ENCODE results near the gene NADK2.

NADK2 gene

DNA sequence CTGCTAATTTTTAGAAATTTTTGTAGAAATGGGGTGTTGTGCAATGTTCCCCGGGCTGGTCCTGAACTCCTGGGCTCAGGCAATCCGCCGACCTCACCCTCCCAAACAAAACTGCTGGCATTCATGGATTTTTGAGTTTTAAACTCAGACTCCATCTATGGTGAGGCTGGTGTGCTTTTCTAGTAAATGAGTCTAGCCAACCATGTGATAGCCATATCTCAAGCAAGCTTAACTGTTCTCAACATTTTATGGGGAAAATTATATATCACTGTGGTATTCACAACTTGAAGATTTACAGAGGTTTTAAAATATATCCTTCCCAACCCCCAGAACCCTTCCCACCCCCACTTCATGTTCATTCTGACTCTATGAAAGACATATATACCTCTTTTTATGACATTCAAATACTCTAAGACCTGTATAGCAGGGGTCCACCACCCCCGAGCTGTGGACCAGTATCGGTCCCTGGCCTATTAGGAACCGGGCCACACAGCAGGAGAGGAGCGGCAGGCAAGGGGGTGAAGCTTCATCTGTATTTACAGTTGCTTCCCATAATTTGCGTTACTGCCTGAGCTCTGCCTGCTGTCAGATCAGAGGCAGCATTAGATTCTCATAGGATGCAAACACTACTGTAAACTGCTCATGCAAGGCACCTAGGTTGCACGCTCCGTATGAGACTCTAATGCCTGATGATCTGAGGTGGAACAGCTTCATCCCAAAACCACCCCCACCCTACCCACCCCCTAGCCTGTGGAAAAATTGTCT lies 4.5 kb upstream of the NADK2 start:
- DNase-seq = no peak

DNA sequence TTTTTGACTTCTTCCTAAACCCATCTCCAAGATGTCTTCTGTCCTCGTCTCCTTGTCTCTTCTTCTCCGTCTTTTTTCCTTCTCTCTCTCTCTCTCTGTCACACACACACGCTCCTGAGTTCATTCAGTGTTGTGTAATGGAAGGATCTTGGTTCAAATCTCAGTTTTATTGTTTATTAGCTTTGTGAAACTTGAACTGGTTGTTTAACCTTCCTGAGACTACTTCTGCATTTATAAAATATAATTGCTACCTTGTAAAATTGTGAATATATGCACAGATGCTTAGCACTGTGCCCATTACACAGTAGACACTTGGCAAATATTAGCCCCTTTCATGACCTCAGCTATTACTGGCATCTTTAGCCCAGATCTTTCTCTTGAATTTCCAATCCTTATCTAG lies 2.4 kb upstream of the NADK2 start:
- DNase-seq = no peak

DNA sequence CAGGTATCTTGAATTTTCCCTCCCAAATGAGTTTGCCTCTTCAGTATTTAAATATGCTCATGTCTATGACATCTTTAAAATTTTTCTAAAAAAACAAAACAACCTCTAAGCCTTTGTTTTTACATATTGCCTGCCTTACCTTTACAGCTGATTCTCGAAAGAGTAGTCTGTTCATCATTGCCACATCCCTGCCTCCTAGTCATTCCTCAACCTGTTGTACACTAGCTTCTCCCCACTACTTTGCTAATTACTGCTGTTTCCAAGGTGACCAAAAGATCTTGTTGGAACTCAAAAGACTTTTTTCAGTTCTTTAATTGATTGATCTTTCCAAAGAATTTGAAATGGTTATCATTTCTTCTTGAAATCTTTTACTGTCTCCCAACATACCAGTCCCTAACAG lies 1.9 kb upstream of the NADK2 start:
- DNase-seq = no peak

DNA sequence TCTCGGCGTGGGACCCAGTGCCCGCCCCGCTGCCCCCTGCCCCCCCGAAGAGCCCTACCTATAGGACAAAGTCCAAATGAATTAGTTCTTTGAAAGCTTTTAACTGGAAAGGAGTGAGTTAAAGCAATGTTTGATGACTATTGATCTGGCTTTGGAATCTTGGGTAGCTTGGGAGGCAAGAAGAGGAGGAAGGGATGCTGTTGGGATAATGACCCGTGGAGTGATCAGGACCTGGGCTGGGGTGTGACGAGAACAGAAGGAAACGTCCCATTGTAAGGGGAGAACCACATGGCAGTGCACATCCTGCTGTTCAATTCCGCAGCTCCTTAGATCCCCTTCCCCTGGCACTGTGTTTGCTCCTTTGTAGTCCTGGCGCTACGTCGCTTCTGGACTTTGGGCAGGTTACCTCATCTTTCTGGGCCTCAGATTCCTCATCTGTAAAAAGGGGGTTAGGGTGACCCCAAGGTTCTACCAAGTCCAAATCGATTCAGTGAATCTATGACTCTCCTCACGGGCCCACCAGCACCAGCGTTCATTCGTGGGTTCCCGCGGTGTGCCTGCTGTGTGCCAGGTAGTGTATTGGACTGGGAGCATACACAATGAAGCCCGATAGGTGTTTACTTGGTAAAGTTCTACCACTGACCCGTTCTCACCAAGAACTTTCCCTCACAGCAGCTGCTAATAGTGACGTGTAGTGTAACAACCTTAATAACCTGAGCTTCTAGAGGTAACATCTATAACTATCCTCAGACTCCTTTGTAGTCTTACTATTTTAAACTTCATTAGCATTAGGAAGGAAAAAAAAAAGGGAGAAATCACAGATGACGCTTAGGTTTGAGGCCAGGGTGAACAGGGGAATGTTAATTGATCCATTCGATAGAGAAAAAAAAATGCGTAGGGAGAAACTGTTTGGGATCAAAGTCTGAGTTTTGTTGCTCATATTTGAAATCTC lies 1.1 kb upstream of the NADK2 start:
- DNase-seq = no peak

DNA sequence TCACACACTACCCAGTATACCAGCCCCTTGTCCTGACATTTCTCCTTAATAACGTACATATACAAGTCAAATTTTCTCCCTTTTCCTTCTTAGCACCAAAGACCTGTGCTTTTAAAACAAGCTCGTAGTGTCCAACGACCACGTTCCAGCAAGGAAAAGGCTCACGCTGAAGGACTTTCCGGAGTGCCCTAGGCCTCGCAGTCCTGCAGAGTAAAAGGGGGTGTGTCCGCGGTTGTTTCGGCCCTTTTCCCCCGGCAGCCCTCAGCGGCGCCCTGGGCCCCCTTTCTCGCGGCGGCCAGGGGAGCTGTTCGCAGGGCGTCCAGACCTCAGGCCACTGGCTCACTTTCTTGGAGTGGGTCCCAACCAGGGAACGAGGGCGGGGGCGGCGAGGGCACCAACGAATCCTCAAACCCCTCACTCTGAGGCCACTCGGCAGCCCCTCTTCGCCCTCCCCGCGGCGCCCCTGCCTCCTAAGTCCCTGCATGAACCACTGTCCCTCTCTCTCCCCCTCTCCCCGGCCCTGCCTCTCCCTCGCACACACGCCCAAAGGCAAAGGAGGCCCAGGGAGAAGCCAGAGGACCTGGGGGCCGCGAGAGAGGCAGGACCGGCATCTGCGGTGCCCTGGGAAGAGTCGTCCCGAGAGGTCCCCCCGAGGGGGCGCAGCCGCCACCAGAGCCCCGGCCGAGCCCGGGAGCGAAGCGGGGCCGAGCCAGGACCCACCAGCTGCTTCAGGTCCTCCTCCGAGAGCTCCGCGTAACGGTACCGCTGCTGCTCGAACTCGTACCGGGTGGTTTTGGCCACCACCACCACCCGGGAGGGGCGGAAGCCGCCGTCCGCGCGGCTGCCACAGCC lies 720 bp downstream of the NADK2 start:
- DNase-seq = peak; percentile 40 to 67

DNA sequence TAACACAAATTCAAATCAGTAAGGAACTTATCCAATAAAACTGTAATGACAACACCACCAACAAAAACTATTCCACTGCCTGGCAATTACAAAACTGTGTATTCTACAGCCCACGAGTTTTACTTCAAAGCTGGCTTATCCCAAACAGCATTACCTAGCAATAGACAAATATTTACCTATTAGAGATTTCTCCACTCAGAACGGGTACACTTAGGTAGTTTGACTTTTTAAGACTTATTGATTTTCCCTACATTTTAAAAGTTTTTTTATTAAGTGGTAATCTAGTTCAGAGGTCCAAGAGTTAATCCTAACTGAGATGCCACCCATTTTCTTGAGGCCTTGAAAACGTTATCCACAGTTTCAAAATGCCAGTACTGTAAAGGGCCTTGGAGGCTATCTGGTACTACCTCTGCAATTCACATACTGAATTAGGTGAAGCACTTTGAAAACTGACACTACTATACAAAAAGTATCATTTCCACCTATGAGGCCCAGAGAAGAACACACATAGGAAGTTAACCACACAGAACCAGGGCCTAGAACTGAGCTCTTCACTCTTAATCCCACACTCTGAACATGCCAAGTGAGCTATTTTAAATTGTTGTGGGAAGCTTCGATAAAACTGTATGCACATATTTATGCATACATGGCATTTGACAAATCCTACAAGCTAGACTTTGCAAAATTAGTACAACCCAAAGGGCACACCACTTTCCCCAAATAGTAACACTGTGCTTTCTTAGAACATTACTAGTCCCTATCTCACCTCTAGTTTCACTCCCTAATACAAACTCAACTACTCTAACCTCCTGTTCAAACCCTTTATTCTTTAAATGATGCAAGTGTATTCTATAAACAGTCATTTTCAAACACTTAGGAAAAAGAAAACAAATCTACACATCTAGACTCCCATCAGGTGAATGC lies 2.1 kb downstream of the NADK2 start:
- no peak for DNase-seq

DNA sequence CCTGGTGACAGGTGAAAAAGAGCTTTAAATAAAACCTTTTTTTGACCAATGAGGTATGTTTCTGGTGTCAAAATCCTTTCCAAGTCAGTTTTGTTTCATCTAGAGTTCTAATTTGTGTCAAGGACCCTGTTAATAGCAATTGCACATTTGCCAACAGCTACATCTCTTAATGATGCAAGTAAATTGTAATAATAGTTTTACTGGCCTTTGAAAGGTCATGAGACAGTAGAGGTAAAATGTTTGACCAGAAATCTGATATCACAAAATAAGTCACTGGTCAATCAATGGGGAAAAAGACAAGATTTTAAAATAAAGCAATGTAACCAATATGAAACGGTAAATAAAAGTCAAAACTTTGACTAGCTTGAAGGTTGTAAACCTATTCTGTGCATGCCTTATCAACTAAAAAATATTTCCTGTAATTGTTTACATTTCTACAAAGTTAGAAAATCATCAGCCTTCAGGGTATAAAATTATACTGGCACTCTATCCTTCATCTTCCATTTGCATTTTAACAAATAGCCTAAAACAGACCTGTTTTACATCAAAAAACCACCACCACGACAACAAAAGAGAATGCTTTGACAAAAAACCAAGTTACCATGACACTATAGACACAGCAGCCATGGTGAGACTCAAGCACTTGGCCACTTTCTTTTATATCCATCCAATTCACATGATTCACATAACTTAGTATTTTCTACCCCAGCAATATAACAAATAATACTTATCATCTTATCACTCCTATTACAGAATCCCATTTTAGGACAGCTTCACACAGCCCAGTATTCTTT lies 3.0 kb downstream of the NADK2 start:
- DNase-seq = no peak

DNA sequence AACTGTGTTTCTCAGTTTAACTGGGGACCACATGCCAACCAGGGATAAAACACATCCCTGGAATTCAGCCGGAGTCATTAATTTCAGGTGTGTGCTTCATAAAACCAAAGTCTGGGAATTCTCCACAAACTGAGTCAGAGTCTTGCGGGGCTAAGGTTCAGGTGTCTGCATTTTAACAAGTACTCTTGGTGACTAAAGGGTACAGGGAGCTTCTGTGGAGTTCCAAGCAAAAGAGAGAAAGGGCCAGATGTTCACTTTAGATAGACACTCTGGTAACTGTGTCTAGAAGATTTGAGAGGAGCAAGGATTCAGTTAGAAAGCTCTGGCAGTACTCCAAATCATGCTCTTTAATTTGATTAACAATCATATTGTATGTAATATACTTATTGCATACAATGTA lies 4.0 kb downstream of the NADK2 start:
- no peak for DNase-seq

DNA sequence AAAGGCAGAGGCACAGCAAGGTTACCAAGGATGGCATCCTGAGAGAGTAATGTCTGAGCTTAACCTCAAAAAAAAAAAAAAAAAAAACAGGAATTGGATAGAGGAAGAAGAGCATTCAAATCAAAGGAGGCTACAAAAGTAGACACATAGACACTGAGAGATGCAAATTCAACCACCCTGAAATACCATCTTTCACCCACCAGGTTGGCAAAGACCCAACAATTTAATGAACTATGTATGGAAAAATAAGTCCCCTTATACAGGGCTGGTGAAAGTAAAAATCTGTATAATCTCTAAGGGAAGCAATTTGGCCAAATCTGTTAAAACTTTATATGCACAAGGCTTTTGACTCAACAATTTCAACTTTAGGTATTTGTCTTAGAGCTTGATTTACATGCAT lies 4.9 kb downstream of the NADK2 start:
- DNase-seq = no peak

DNA sequence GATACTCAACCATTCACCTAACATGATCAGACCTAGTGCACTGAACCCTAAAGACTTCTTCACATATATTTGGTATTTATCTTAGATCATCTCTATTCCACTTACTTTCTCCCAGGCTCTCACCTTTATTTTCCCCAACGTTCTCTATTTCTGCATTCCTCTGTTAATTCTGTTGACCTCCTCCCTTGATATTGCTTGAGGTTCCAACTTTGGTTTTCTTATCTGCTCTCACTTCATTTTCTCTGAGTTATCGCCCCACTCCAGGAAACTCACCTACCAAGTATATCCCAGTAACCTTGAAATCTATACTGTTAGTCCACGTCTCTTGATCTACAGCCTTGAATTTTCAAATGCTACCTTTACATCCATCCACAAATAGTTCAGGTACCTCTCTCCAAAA lies 9.2 kb downstream of the NADK2 start:
- no peak for DNase-seq

DNA sequence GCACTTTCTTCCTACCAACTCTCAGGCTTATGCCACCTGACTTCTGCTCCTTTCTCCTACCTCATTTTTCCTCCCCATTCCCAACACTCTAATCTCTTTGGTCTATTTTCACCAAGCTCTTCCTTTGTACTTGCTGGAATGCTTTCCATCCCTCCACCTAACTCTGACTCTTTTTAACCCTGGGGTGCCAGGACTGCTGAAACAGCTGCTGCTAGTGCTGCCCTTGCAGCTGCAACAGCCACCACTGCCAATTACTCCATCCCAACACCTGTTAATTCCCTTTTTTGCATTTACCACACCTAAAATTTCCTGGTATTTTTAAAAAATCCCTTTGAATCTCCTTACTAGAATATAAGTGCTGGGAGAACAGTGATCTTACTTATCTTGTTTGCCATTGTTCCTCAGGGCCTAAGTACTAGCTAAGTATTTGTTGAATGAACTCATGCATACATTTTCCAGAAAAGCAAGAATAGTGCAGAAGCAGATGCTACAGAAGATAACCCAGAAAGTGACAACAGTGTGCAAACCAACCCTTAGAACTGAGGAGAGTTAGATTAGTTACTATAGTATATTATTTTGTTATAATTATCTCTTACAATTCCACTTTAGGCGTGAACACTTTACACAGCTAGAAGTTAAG lies 11.5 kb downstream of the NADK2 start:
- no peak for DNase-seq

DNA sequence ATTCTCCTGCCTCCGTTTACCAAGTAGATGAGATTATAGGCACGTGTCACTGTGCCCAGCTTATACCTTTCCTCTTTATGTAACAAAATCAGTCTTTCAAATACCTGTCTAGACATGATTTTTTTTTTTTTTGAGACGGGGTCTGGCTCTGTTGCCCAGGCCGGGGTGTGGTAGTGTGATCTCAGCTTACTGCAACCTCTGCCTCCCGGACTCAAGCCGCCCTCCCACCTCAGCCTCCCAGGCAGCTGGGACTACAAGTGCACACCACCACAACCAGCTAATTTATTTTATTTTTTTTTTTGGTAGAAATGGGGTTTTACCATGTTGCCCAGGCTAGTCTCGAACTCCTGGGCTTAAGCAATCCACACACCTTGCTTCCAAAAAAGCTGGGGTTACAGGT lies 13.2 kb downstream of the NADK2 start:
- no peak for DNase-seq

DNA sequence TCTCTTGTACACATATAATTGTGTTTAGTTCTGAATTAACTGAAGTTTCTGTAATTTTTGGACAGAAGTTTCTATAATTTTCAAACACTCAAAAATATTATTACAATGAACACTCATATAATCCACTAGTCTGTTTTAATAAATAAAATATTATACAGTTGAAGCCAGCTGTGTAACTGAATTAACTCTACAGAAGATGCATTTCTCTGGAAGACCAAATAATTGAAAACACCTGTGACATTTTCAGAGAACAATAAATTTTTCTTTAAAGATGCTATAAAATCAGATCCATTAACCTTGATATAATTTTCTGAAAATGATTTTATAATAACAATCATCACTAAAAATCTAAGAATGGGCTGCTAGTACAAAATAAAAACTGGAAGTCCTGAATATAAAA lies 14.7 kb downstream of the NADK2 start:
- DNase-seq = no peak

DNA sequence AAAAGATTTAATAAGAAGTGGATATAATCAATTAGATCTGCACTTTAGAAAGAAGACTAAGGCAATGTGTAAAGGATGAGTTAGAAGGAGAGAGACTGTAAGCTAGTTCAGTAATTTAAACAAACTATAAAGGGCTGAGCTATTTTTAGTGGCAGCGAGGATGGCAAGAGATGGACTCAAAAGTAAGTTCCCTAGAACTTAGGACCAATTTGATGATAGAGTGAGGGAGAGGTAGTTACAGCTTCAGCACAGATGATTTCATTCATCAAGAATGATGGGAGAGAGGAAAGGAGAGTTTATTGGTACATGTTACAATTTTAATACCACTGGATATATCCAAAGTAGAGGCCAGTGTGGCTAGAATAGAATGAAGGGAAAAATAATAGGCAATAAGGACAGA lies 19.1 kb downstream of the NADK2 start:
- no peak for DNase-seq

DNA sequence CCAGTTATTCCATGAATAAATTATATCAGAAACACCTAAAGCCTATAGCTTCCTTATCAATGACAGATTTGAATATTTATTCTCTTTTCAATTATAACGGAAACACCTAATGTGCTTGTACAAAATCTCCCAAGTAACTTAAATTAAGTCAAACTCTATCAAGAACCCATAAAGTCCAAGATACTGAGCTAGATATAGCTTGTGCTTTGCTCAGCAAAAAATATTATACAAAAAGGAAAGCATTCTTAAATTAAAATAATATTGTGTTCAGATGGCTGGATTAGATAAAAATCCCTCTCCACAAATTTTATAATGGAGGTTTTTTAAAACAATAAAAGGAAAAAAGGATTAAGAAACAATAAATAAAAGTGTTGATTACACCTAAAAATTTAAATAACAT lies 23.7 kb downstream of the NADK2 start:
- DNase-seq = no peak

DNA sequence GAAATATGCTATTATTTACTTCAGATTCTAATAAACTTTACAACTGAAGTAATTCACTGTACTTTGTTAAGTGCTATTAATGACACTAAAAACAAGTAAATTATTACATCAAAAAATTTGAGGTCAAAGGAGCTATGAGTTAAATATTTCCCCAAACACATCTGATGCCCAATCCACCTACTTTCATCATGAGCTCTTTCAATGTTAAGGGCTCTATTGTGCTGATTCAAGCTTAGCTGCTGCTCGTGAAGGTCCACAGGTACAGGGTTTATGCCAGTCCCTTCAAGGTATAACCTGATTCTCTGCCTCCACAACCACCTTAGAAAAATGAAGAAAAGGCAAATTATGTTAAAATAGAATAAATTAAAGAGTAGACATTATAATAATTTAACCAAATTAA lies 24.2 kb downstream of the NADK2 start:
- DNase-seq = no peak

DNA sequence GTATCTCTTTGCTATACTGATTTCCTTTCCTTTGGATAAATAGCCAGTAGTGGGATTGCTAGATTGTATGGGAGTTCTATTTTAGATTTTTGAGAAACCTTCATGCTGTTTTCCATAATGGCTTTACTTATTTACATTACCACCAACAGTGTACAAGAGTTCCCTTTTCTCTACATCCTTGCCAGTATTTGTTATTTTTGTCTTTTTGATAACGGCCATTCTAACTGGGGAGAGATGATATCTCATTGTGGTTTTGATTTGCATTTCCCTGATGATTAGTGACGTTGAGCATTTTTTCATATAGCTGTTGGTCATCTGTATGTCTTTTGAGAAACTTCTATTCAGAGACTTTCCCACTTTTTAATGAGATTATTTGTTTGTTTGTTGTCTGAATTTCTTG lies 25.8 kb downstream of the NADK2 start:
- no peak for DNase-seq

DNA sequence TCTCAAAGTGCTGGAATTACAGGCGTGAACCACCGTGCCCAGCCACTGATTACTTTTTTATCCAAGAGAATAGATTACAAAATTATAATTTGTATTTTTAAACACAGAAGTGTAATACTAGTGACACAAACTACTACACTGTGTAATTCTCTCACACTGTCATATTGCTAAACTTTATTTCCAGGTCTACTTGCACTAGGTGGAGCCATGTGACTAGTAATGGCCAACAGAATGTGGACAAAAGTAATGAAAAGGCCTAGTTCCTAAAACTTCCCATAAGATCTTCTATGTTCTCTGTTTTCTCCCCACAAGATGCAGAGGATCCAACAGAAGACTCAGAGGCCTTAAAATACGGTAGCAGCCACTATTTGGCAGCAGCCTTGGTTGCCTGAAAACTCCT lies 27.3 kb downstream of the NADK2 start:
- DNase-seq = no peak

DNA sequence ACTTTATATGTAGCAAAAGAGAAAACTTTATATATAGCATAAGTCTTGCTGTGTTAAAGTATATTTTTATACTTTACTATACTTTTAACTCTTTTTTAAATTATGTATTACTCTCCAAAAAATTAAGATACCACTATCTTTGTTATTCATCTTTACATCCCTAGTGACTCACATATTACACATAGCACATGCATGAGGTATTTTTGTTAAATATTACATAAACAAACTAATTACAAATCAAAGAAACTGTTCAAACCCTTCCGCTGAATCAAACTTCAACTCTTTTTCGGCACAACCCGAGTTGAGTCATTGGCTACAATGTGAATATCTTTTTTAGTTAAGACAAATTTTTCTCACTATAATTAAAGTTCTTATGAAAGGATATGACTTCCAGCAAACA lies 32.1 kb downstream of the NADK2 start:
- DNase-seq = no peak

DNA sequence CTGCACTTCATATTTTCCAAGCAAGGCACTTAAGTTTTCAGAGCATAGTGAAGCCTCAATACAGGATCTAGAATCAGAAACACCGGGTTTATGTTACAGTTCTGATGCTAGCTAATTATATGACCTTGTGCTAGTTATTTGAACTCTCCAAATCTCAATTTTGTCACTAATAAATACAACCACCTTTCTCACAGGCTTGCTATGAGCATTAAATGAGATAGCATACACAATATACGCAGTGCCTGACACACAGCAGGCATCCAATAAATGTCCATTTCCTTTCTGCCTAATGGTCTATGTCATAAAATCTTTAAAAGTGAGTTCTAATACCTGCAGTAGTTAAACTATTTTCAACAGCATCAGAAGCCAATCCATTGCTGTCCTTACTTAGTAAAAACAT lies 32.9 kb downstream of the NADK2 start:
- no peak for DNase-seq

DNA sequence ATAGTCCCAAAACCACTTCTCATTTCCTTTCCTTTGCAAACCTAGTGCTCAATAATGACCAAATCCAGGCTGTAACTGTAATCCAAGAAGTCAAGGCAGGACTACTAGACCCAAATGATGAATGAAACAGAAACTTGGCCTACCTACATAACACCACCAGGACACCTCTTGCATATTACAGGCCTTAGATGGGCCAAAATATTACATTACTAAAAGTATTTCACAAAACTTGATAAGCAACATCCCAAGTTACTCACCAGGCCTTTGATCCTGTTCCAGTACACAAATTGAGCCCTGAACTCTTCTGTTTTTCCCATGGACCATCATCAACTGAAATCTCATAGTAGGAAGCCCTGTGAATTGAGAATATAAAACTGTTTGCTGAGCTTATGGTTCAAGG lies 34.8 kb downstream of the NADK2 start:
- no peak for DNase-seq

Measured in hippocampal formation (tissue), 2 donors.